Measurements from ENCODE around the gene VANGL2.

Gene VANGL2

DNA sequence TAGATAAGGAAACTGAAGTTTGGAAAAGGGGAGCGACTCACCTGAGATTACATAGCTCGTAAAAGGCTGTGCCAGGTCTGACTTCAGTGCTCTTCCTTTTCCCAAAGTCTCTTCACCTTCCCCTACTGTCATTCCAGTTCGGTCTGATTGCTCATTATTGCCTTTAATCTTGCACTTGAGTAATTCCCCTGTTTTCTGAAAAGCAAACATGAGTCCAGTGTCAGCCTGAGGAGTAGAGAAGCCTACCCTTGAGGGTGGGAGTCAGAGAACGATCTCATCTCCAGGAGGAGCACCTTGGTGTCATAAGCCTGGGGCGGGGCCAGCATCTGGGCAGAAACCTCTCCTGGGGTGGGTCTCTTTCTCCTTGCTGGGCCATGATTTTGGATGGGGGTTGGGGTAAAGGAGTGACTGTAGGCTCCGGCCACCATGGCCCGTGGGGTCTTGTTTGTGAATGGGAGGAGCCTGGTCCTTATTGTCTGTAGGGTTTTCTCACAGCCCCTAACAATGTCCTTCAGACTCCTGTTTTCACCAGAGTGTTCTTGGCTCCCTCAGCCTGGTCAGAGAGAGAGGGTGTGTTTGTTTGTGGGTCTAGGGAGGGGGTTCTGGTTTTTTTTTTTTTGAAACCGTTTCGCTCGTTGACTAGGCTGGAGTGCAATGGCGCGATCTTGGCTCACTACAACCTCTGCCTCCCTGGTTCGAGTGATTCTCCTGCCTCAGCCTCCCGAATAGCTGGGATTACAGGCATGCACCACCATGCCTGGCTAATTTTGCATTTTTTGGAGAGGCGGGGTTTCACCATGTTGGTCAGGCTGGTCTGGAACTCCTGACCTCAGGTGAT, 6.0 kb downstream of the VANGL2 start:
- no peak for DNase-seq

DNA sequence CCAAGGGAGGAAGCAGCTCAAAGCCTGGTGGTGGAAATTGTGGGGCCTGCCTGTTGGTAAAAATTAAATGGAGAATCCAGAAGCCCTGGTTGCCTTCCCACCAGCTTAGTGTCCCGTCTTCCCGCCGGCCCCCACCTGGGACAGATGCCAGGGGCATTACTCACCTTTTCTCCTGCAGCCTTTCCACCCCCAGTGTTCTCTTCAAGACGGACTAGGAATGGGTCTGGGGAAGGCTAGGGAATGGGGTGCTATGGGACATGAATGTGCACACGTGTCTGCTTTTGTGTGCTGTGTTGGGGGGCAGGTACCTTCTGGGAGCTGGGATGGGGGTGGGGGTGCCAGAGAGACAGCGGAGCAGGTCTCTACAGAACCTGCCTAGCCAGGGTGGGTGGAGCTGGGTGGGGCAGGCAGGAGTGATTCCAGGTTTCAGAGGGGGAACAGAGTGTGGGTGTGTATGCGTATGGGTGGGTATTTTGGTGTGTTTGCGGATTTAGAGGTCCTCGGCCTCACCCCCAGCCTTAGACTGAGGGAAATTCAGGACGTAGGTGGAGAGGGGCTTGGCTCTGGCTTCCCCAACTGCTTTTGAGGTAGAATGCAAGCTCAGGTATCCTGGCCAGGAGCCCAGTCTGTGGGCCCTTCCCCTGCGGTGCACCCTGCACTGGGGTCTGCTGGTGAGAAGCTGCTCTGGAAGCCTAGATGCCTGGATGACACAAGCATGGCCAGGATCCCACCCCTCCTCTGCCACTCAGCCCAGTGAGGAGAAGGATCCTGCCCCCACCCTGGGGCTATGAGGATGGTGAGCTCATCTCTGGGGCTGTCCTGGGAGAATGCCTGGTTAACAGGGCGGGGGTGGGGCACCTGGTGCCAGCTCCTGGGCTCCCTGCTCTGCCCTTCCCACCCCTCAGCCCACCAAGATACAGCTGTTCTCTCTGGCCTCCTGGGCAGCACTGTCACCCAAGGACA, 7.8 kb downstream of the VANGL2 start:
- no peak for DNase-seq

DNA sequence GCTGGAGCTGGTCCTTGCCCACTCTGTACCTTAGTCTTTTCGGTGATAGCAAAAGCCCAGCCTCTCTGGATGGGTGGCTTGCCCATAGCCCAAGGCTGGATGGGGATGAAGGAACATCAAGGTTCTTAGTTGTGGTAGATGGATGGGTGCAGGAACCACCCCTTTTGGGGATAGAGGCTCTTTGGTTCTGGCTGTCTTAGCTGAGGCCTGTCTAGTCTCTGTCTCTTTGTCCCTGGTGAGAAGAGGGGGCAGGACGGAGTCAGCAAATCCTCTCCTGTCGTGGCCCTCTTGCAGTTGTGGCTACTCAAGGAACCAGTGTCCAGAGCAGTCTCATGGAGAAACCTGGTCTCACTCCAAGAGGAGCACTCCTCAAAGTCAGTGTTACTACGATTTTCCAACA, 8.5 kb downstream of the VANGL2 start:
- DNase-seq: no peak

DNA sequence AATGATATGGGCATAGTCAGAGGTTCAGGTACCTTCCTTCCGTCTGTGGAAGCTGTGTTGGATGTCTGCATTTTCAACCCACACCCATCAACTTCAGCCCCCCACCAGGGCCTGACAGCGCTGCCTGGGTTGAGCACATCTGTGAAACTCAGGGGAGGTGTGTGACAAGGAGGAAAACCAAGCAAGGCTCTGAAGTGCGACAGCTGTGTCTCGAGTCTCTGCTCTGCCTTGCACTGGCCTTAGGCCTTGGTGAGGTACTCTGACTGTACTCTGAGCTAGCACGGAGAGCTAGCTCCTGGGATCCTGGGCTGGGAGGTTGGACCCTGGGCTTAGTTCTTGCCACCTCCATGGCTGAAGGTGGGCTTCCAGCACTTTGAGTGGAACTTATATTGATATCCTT, 9.1 kb downstream of the VANGL2 start:
- DNase-seq: no peak

DNA sequence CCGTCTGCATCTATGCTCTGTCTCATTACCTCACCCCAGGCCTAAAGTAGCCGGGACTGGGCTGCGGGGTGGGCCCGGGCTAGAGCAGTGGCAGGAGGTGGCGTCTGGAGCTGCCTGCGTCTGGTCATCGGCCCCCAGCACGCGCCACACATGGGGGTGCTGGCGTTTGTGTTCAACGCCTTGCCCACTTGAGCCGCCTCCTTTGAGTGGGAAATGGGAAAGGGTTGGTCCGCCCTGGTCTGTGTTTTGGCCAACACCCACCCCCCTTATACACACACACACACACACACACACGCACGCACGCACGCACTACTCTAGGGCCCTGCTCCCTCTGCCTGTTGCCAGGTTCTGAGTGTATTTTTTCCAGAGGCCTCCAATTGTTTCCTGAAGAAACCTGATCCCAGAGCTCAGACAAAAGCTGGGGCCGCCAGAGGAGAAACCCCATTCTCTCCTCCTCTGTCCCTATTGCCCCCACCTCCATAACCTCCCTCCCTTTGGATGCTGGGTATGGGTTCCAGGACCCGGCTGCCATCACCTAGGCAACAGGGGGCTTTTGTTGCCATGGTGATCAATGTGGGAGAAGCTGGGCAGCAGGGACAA, 10.1 kb downstream of the VANGL2 start:
- DNase-seq: no peak

DNA sequence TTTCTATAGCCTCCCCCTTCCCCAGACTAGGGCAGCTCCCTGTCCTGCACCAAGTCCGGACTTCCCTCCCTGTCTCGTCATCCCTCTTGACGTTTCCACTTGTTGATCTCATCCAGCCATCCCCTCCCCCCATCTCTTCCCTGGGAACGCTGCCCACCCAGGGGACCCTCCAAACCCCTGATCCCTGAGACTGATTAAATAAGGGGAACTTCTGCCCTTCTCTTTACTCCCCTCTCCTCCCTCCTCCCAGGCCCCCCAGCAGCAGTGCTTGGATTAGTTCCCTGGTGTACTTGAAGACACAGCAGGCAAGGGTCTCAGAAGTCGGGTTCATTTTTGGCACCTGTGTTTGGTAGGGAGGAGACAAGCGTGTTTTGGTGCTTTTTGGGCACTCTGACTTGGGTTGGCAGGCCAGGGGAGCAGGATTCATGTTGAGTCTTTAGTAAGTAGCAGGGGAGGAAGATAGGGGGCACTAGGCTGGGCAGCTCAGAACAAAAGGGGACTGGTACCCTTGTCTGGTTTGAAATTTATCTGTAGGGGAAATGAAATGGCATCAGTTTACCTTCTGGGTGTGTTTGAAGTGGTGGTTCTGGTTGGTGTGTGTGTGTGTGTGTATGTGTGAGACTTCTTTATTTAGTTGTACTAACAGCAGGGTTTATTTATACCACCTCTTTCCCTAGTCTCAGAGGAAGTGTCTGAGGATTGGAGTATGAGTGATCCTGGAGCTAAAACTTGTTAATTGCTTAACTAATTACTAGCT, 11.1 kb downstream of the VANGL2 start:
- DNase-seq: no peak

DNA sequence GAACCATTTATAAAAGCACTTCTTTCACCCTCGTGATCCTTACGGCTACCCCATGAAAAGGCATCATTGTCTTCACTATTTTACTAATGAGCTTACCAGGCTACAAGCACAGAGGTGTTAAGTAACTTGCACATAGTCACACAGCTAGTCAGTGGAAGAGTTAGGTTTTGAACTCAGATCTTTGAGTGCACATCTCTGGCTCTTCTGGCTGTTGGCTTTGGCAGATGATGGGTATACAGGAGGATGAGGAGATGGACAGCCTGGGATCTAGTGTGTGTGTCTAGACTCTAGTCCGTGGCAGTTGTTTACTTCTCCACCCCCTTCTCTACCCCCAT, 11.6 kb downstream of the VANGL2 start:
- DNase-seq: no peak

DNA sequence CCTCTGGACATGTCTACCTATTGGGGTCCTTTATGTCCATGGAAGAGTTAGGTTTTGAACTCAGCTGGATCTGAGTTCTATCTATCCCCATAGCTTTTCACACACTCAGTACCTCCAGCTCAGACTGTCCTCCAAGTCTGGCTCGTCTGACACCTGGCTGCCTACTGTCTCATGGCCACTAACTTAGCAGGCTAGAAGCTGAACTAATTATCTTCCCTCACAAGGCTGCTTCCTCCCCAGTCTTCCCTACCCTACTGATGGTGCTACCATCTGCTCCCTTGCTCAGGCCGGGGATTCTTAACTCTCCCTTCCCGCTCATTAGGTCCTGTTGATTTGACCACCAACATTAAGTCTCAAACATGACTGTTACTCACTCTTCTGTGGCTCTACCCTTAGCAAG, 13.4 kb downstream of the VANGL2 start:
- DNase-seq: no peak

DNA sequence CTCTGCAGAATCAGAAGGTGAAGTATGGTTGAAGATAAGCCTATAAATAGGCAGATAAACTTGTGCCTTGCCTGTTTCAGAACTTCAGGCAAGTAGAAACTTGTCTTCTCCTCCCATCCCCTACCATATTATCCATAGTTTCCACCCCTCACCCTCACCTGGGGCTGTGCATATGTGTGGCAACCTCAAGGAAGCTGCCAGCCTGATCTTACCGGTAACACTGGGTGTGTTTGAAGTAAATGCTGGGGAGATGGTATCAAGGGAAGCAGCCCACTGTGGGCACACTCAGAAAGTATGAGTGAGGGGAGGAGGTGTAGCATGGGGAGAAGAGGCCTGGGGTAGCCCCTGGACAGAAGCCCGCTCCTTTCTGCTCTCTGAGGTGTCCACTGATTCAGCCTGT, 14.5 kb downstream of the VANGL2 start:
- DNase-seq: no peak

DNA sequence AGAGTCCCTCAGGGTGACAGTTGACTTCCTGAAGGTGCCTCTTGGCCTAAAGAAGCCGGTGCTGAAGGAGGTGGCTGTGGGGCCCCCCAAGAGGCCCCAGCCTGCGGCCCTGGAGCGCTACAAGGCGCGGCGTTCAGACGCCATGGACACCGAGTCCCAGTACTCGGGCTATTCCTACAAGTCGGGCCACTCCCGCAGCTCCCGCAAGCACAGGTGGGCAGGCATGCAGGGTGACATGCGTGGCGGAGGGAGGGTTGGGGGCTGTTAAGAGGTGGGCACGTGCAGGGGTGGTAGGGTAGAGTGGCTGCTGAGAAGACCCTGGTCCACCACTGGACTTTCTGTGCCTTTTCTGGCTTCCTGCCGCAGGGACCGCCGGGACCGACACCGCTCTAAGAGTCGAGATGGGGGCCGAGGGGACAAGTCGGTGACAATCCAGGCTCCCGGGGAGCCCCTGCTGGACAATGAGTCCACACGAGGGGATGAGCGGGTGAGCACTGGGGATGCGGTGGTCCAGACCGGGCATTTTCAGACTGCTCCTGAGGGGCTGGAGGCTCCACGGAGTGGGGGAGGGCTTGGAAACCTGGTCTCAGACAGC, 15.4 kb downstream of the VANGL2 start:
- no peak for DNase-seq

DNA sequence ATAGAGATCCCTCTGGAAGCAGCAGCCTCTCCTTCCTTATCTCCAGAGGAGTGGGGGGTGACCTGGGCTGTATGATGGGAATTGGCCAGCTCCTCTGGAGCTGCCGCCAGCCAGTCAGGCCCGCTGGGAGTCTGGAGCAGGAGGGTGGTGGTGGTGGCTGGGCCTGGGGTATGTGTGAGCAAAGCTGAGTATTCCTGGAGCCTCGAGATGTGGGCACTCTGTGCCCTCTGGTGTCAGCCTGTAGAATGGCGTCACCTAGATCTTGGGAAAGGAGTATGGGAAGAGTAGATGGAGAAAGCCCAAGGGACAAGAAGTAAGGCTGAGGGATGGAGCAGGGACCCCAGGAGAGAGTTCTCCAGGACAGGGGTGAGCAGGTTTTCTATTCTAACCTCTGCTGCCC, 16.0 kb downstream of the VANGL2 start:
- peak; percentile 51 for DNase-seq

DNA sequence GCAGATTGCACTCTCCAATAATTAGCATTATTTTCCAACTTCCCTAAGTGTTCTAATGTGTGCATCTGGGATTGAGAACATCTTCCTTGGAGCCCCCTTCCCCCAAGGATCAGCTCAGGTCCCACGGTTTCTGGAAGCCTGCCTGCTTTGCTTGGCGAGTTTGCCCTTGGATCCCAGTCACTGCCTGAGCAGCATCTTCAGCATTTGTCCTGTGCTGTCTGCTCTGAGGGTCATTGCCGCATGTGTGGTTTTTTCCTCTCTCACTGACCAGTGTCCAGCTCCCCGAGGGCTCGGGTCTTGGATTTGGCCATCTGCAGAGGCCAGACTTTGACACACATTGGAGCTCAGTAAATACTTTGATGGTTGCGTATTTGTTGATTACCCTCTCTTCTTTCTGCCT, 18.1 kb downstream of the VANGL2 start:
- no peak for DNase-seq

DNA sequence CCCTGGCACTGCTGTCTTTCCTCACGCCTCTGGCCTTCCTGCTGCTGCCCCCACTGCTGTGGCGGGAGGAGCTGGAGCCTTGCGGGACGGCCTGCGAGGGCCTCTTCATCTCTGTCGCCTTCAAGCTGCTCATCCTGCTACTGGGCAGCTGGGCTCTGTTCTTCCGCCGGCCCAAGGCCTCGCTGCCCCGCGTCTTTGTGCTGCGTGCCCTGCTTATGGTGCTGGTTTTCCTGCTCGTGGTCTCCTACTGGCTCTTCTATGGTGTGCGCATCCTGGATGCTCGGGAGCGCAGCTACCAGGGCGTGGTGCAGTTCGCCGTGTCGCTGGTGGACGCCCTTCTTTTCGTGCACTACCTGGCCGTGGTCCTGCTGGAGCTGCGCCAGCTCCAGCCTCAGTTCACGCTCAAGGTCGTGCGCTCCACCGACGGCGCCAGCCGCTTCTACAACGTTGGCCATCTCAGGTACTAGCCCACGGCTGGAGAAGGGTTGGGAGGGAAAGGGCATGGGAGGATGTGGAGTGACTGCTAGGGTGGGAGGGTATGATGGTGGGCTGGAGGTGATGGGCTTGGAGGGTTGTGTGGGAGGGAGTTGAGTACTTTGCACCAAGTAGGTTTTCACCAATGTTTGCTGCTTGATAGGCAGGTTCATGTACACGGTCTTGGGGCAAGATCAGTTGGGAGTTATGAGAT, 18.9 kb downstream of the VANGL2 start:
- no peak for DNase-seq

DNA sequence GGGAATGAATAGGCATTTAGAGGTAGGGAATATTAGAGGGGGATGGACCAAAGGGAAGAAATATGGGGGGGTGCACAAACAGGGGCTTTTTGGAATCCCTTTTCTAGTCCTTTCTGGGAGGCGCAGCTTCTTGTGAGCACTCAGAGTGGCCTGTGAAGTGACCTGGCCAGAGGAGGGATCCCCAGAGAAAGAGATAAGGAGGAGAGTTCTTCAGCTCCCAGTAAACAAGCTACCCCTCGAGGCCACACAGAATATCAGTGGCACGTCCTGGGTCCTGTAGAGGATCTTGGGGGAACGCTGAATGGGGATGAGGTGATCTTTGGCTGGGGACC, 19.4 kb downstream of the VANGL2 start:
- DNase-seq: no peak

DNA sequence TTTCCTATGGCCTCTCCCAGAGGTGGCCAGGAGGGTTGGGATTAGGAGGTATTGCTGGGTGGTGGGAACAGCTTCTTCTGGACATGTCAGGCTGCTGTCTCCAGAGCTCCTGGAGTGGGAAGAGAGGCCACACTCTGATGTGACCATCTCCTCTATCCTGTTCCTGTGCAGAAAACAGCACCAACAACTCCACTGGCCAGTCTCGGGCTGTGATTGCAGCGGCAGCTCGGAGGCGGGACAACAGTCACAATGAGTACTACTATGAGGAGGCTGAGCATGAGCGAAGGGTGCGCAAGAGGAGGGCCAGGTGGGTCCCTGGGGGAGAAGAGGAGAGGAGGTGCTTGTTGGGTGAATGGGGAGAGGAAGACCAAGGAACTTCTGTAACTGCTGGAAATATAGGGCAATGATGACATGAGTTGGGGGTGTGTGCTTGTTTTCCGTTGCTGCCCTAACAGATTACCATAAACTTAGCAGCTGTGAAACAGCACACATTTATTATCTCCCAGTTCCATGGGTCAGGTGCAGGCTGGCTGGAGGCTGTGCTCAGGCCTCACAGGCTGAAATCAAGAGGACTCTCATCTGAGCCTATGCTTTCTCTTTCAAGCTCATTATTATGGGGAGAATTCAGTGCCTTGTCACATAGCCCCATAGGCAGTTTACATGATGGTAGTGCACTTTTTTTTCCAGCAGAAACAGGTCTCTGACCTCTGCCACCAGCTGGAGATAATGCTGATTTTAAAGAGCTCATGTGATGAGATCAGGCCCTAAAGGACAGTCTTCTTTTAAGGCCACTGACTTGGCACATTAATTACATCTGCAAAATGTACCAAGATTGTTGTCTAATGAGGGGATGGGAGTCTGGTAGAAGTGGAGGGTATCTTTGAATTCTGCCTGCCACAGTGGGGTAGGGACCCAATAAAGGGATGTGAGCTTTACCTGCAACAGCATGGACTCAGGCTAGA, 20.8 kb downstream of the VANGL2 start:
- peak; percentile 68 for DNase-seq

DNA sequence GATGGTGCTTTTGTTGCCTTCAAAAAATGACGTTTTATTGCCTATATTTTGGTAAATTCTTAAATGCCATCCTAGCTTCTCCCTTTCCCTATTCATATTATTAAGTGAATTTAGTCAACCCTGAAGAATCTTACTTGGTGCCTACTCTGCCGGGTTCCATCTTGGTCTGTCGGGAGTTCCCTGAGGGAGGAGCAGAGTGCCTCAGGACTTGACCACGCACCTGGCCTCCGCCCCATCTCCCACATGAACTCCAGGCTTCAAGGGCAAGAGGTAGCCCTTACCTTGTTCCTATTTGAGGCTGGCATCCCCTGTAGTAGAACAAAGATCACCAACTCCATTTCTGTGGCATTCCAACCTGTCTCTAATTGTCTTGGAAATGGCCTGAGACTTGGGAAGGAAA, 21.5 kb downstream of the VANGL2 start:
- no peak for DNase-seq

DNA sequence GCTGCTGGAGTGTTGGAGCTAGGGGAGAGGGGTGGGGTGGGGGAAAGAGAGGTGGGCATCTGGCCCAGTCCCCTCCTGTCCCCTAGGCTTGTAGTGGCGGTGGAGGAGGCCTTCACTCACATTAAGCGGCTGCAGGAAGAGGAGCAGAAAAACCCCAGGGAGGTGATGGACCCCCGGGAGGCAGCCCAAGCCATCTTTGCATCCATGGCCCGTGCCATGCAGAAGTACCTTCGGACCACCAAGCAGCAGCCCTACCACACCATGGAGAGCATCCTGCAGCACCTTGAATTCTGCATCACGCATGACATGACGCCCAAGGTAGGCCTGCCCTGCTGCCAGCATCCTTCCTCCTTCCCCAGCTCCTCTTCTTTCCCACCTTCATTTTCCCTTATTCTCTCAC, 23.6 kb downstream of the VANGL2 start:
- DNase-seq: no peak

DNA sequence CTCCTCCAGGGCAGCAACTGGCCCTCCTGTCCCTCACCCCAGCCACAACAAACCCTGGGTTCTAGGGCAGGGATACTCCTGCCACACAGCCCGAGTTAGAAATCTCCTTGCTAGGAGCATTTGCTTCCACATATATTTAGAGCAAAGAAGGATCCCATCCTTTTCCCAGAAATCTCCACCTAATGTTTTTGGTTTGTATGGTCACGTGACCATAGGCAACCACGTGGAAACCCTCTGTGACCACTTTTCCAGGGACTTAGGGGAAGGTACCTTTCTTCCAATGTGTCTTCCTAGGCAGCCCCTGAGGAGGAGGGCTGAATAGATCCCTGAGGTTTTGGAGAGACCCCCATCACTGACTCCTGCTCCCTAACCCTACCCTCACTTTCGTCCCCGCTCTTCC, 25.5 kb downstream of the VANGL2 start:
- DNase-seq: no peak

DNA sequence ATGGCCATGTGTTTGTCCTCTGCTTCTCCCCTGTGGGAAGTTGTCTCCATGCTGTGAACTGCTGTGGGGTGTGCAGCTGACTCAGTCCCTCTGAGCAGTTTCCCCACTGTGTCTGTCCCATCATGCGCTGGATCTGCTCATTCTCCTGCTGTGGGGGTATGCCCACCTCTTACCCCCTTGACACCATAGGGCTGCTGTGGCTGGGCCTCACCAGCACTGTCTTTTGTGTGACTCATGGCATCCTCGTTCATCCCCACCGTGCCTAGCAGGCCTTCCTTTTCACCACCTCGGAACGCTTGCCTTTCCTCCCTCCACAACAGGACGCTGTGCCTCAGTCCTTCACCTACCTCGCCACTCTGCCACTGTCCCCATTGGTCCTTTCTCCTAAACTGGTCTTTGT, 27.3 kb downstream of the VANGL2 start:
- no peak for DNase-seq

DNA sequence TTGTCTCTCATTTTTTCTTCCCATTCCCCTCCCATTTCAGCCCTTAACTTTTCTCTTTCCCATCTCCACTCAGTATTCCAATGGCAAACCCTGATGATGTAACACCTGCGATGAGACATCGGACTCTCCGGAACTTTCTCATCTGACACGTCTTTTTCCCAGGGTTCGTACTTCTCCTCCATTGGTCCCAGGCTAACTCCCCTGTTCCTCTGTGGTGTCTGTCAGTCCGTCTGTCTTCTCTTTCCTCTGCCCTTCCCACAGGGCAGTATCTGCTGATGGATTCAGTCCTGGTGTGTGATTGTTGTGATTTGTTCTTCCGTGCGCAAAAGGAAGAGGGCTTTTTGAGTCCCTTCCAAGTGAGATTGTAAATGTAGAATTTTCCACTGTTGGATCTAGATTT, 27.7 kb downstream of the VANGL2 start:
- no peak for DNase-seq

DNA sequence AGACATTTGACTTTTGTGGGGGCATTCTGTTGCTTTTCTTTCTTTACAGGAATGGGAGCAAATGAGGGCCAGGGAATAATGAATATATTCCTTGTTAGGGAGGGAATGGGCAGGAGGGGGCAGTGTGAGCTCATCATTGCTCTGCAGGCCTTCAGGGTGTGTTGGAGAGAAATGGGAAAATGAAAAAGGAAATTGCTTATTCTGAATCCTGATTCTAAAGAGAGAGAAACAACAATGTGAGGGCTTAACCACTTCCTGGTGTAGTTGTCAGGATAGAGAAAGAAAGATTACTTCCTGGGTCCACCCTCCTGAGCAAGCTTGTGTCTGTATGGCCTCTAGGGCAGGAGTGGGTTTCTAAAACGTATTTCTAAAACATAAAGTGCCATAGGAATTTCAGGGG, 28.3 kb downstream of the VANGL2 start:
- DNase-seq: peak; percentile 90

All from OCI-M1 (cell line).